Measurements from ENCODE around the gene EIF4B. TPM values are rescaled to one million over a fixed set of nuclear protein-coding genes. Genes with fewer than 3 reads are reported as not detected.
"Not testable (repeated sequence)": the region's sequence is repeated elsewhere in the genome, so short reads cannot be mapped to it uniquely, and the experiment has no call there.

EIF4B gene
- total RNA-seq, 4 donors from 2014 or later = 400 to 648 (median 576) TPM

DNA sequence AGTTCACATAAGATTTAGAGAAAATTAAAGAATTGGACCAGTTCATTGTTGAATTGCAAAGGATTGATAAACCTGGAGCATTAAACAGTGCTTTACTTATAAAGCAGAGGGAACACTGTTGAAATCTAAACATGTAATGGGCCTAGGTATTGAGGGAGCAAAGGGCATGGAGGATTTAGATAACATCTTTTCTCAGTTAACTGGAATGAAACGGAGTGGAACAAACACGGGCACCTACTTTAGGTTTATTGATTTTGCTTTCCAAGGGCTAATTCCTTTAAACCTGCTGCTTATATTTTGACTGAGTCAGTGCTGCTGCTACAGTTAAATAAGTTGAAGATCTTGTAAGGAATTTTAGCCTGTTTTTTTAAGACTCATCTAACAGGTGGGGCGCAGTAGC is 5.6 kb downstream of the EIF4B start:
- WGBS = 78% methylated on average over 3 of the region's 3 CpGs
- Histone ChIP-seq H3K4me3 (no peak overlapping the region), H3K27ac (replicated peaks in 1 of 4) (no peak overlapping the region), H3K36me3 (peaks cover 4 to 20% (median 12%) of the 10 kb centered on the region in 4 donors), H3K4me1 (peaks cover 51 to 82% (median 69%) of the 10 kb centered on the region in 4 donors), H3K9me3 (no peaks in the 10 kb centered on the region), H3K27me3 (no peaks in the 10 kb centered on the region)
- intact Hi-C loops (cut with DNase I) = no loop called here
- no peak for TF ChIP-seq CTCF (IDR thresholded peaks at IDR 0.05)
- DNase-seq (ENCODE audit: extremely low spot score) = no peak

- no peak overlapping the region for H3K27ac ChIP-seq (replicated peaks in 1 of 4)
- intact Hi-C loops (cut with DNase I) = no loop called here
- H3K36me3 ChIP-seq = peaks cover 15 to 31% (median 23%) of the 10 kb centered on the region in 4 donors
- H3K27me3 ChIP-seq = no peaks in the 10 kb centered on the region
- DNase-seq (ENCODE audit: extremely low spot score) = no peak
- WGBS = 82% methylated on average over 3 of the region's 3 CpGs
- no peak overlapping the region for H3K4me3 ChIP-seq
- no peaks in the 10 kb centered on the region for H3K9me3 ChIP-seq
- TF ChIP-seq POLR2AphosphoS5 (IDR thresholded peaks at IDR 0.05) (no peak), EP300 (IDR thresholded peaks at IDR 0.05) (no peak), CTCF (IDR thresholded peaks at IDR 0.05) (no peak), POLR2A (IDR thresholded peaks at IDR 0.05; ENCODE audit: low read depth) (no peak)
- peaks cover 42 to 72% (median 58%) of the 10 kb centered on the region in 4 donors for H3K4me1 ChIP-seq
Observed at GRCh38 chr12:53012928-53013327, 6.7 kb downstream of the EIF4B start.

DNA sequence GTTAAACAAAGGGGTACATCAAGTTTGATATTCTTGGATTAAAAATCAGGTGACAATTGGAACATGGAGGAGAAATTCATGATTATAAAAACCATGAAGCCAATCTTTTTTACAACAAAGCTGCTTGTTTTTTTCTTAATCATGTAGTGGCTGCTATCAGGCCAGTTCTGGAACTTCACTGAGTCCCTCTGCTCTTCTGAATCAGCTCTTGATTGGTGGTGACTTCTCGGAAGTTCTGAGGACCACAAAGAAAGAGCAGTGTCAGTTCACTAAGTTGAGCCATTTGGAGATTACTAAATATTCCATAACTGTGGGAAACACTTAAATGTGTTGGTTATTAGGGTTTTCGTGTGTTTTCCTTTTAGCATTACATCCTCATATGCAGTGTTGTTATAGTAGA is 8.5 kb downstream of the EIF4B start:
- 90% methylated on average over 2 of the region's 2 CpGs for WGBS
- intact Hi-C loops (cut with DNase I) = no loop called here
- no peaks in the 10 kb centered on the region for H3K27me3 ChIP-seq
- TF ChIP-seq POLR2A (IDR thresholded peaks at IDR 0.05; ENCODE audit: low read depth) = no peak
- no peak for TF ChIP-seq CTCF (IDR thresholded peaks at IDR 0.05)
- no peak for TF ChIP-seq POLR2AphosphoS5 (IDR thresholded peaks at IDR 0.05)
- no peak for TF ChIP-seq EP300 (IDR thresholded peaks at IDR 0.05)
- no peak overlapping the region for H3K27ac ChIP-seq (replicated peaks in 1 of 4)
- peaks cover 26 to 54% (median 41%) of the 10 kb centered on the region in 4 donors for H3K4me1 ChIP-seq
- peaks cover 31 to 45% (median 40%) of the 10 kb centered on the region in 4 donors for H3K36me3 ChIP-seq
- no peak overlapping the region for H3K4me3 ChIP-seq
- DNase-seq (ENCODE audit: extremely low spot score) = no peak
- no peaks in the 10 kb centered on the region for H3K9me3 ChIP-seq

- Histone ChIP-seq H3K9me3 (no peaks in the 10 kb centered on the region), H3K36me3 (peaks cover 72 to 97% (median 94%) of the 10 kb centered on the region in 4 donors), H3K27ac (replicated peaks in 1 of 4) (no peak overlapping the region), H3K4me1 (no peaks in the 10 kb centered on the region), H3K27me3 (no peaks in the 10 kb centered on the region), H3K4me3 (no peak overlapping the region)
- DNase-seq (ENCODE audit: extremely low spot score) = no peak
- no peak for TF ChIP-seq POLR2AphosphoS5 (IDR thresholded peaks at IDR 0.05)
- no peak for TF ChIP-seq CTCF (IDR thresholded peaks at IDR 0.05)
- TF ChIP-seq EP300 (IDR thresholded peaks at IDR 0.05) = no peak
- no peak for TF ChIP-seq POLR2A (IDR thresholded peaks at IDR 0.05; ENCODE audit: low read depth)
- 90% methylated on average over 3 of the region's 3 CpGs for WGBS
- intact Hi-C loops (cut with DNase I) = no loop called here
Observed at GRCh38 chr12:53025250-53025649, 19.0 kb downstream of the EIF4B start.

DNA sequence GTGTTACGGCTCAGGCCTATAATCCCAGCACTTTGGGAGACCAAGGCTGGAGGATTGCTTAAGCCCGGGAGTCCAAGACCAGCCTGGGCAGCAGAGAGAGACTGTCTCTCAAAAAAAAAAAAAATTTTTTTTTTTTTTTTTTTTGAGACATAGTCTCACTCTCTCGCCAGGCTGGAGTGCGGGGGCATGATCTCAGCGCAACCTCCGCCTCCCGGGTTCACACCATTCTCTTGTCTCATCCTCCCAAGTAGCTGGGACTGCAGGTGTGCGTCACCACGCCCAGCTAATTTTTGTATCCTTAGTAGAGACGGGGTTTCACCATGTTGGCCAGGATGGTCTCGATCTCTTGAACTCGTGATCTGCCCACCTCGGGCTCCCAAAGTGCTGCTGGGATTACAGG is 20.8 kb downstream of the EIF4B start:
- H3K27me3 ChIP-seq; DNase-seq (ENCODE audit: extremely low spot score); H3K27ac ChIP-seq (replicated peaks in 1 of 4); H3K4me3 ChIP-seq; H3K9me3 ChIP-seq; H3K4me1 ChIP-seq; intact Hi-C loops (cut with DNase I): not testable (repeated sequence)
- peaks cover 77 to 97% (median 92%) of the 10 kb centered on the region in 4 donors for H3K36me3 ChIP-seq
- 87% methylated on average over 10 of the region's 13 CpGs for WGBS

All from esophagus muscularis mucosa (tissue), 4 donors.